Astrocyte (in vitro differentiated cells and primary cell): ENCODE measurements around the gene ARHGAP28. TPM values are rescaled to one million over a fixed set of nuclear protein-coding genes. Genes with fewer than 3 reads are reported as not detected.

Source experiments
- DNase-seq: peaks from one replicate; pipeline ENCODE4 v3.0.0-alpha.2; 2010; ENCODE audit warnings: low read depth
- FAIRE-seq: peaks from 2 replicates; lab custom pipeline; 2011; peaks lifted over from hg19 to GRCh38; lab: Jason Lieb, UNC
- H2AFZ ChIP-seq: 2 replicates; pipeline ENCODE4 v1.6.0; 2012; ENCODE audit warnings: low read depth, low read length, inconsistent platforms
- H3K27ac ChIP-seq: 2 replicates; pipeline ENCODE4 v1.5.1; 2011; ENCODE audit warnings: low read depth, low read length, inconsistent platforms
- H3K27me3 ChIP-seq: 2 replicates; pipeline ENCODE4 v1.6.0; 2011; ENCODE audit warnings: low read length, inconsistent platforms; ENCODE audit not compliant: insufficient read depth
- H3K36me3 ChIP-seq: 2 replicates; pipeline ENCODE4 v1.5.1; 2011; ENCODE audit warnings: low read length, inconsistent platforms; ENCODE audit not compliant: insufficient read depth
- H3K4me1 ChIP-seq: 2 replicates; pipeline ENCODE4 v1.5.1; 2011; ENCODE audit warnings: low read length, inconsistent platforms; ENCODE audit not compliant: insufficient read depth
- H3K4me2 ChIP-seq: 2 replicates; pipeline ENCODE4 v1.6.0; 2012; ENCODE audit warnings: low read length, inconsistent platforms
- H3K4me3 ChIP-seq: 2 replicates; pipeline ENCODE4 v1.5.1; 2011; ENCODE audit warnings: low read depth, mild to moderate bottlenecking, low read length, inconsistent platforms; ENCODE audit not compliant: insufficient read depth
- H3K79me2 ChIP-seq: 2 replicates; pipeline ENCODE4 v1.6.0; 2012; ENCODE audit warnings: mild to moderate bottlenecking, low read length, inconsistent platforms; ENCODE audit not compliant: insufficient read depth
- H3K9ac ChIP-seq: 2 replicates; pipeline ENCODE4 v1.6.0; 2012; ENCODE audit warnings: mild to moderate bottlenecking, low read length, inconsistent platforms
- H3K9me3 ChIP-seq: 2 replicates; pipeline ENCODE4 v1.5.1; 2012; ENCODE audit warnings: low read depth, mild to moderate bottlenecking, low read length, inconsistent platforms; ENCODE audit not compliant: insufficient read depth
- H4K20me1 ChIP-seq: 2 replicates; pipeline ENCODE4 v1.6.0; 2012; ENCODE audit warnings: low read length, inconsistent platforms; ENCODE audit not compliant: insufficient read depth
- H3K27ac Mint-ChIP-seq: one replicate; pipeline ENCODE4 v1.8.0; 2021; ENCODE audit warnings: mild to moderate bottlenecking, mixed read lengths; ENCODE audit not compliant: unreplicated experiment
- H3K27me3 Mint-ChIP-seq: one replicate; pipeline ENCODE4 v1.8.0; 2021; ENCODE audit warnings: low read depth, mixed read lengths; ENCODE audit not compliant: unreplicated experiment
- H3K36me3 Mint-ChIP-seq: one replicate; pipeline ENCODE4 v1.8.0; 2021; ENCODE audit warnings: low read depth, mixed read lengths; ENCODE audit not compliant: unreplicated experiment
- H3K4me1 Mint-ChIP-seq: one replicate; pipeline ENCODE4 v1.8.0; 2021; ENCODE audit warnings: low read depth, mixed read lengths; ENCODE audit not compliant: unreplicated experiment
- H3K4me3 Mint-ChIP-seq: one replicate; pipeline ENCODE4 v1.8.0; 2021; ENCODE audit warnings: mild to moderate bottlenecking, moderate library complexity, mixed read lengths; ENCODE audit not compliant: unreplicated experiment
- H3K9me3 Mint-ChIP-seq: one replicate; pipeline ENCODE4 v1.8.0; 2021; ENCODE audit warnings: mild to moderate bottlenecking, mixed read lengths; ENCODE audit not compliant: unreplicated experiment
- CTCF ChIP-seq: IDR thresholded peaks from 2 replicates; pipeline ENCODE4 v1.5.1; 2011; ENCODE audit warnings: low read depth, mild to moderate bottlenecking, inconsistent platforms, low read length, moderate library complexity; ENCODE audit not compliant: insufficient read depth
- EZH2 ChIP-seq: IDR thresholded peaks from 2 replicates; pipeline ENCODE4 v1.6.1; 2012; ENCODE audit warnings: mild to moderate bottlenecking, low read length, inconsistent platforms; ENCODE audit not compliant: insufficient read depth
- total RNA-seq: library from RNA; stranded (reverse); gene quantifications from 2 replicates; pipeline ENCODE4 v1.2.1, GENCODE V29; 2021

The ARHGAP28 gene
- total RNA-seq, 1 donor from 2014 or later = 15.5 TPM

- Mint-ChIP-seq H3K27ac (no peak overlapping the region), H3K4me1 (peaks cover 17% of the 10 kb centered on the region), H3K9me3 (no peaks in the 10 kb centered on the region), H3K36me3 (no peaks in the 10 kb centered on the region), H3K27me3 (no peaks in the 10 kb centered on the region), H3K4me3 (no peak overlapping the region)
- H4K20me1 ChIP-seq = no peaks in the 10 kb centered on the region
- H3K36me3 ChIP-seq = no peaks in the 10 kb centered on the region
- no peak overlapping the region for H3K4me3 ChIP-seq
- no peak overlapping the region for H3K4me2 ChIP-seq
- peaks cover 3% of the 10 kb centered on the region for H3K27me3 ChIP-seq
- no peak overlapping the region for H3K9ac ChIP-seq
- no peak overlapping the region for H2AFZ ChIP-seq
- DNase-seq = no peak
- TF ChIP-seq EZH2 = no peak
- TF ChIP-seq CTCF = no peak
- no peaks in the 10 kb centered on the region for H3K4me1 ChIP-seq
- no peak overlapping the region for H3K27ac ChIP-seq
- H3K9me3 ChIP-seq = no peaks in the 10 kb centered on the region
- FAIRE-seq = no peak
- no peaks in the 10 kb centered on the region for H3K79me2 ChIP-seq
Observed at GRCh38 chr18:6921571-6921970, 192.1 kb downstream of the ARHGAP28 start.

GRCh38 chr18:6923220-6923619 is 193.7 kb downstream of the ARHGAP28 start:
- Histone ChIP-seq H3K27ac (no peak overlapping the region), H4K20me1 (no peaks in the 10 kb centered on the region), H3K4me3 (no peak overlapping the region), H3K36me3 (no peaks in the 10 kb centered on the region), H3K79me2 (no peaks in the 10 kb centered on the region), H3K27me3 (no peaks in the 10 kb centered on the region), H3K9ac (no peak overlapping the region), H3K9me3 (no peaks in the 10 kb centered on the region), H3K4me2 (no peak overlapping the region), H2AFZ (no peak overlapping the region), H3K4me1 (no peaks in the 10 kb centered on the region)
- no peak for TF ChIP-seq EZH2
- no peak for TF ChIP-seq CTCF
- Mint-ChIP-seq H3K27ac (no peak overlapping the region), H3K4me3 (no peak overlapping the region), H3K27me3 (peaks cover 2% of the 10 kb centered on the region), H3K9me3 (no peaks in the 10 kb centered on the region), H3K4me1 (peaks cover 22% of the 10 kb centered on the region), H3K36me3 (no peaks in the 10 kb centered on the region)
- no peak for DNase-seq
- FAIRE-seq = no peak

DNA sequence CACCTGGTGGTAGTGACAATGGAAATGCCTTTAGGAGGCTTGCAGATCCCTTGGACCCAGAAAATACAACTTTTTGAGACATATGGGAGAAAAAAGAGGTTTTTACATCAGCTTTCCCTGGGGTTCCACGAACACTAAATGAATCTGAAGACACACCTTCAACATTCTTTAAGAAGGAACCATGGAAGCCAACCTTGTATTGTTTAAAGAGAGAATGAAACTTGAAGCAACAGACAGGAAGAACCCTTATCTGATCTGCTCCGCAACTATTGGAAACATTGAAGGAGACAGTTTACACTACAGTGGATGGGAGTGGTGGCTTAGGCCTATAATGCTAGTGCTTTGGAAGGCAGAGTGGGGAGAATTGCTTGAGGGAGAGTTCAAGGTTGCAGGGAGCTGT is 197.6 kb downstream of the ARHGAP28 start:
- no peak overlapping the region for H3K27ac Mint-ChIP-seq
- no peaks in the 10 kb centered on the region for H3K9me3 Mint-ChIP-seq
- H3K9ac ChIP-seq = no peak overlapping the region
- no peak for TF ChIP-seq CTCF
- no peak for TF ChIP-seq EZH2
- DNase-seq (no peak), FAIRE-seq (no peak)
- no peaks in the 10 kb centered on the region for H3K36me3 Mint-ChIP-seq
- no peak overlapping the region for H3K4me3 ChIP-seq
- no peak overlapping the region for H3K4me2 ChIP-seq
- no peak overlapping the region for H3K27ac ChIP-seq
- H3K4me1 Mint-ChIP-seq = peaks cover 22% of the 10 kb centered on the region
- H3K79me2 ChIP-seq = no peaks in the 10 kb centered on the region
- no peak overlapping the region for H2AFZ ChIP-seq
- no peak overlapping the region for H3K4me3 Mint-ChIP-seq
- H3K9me3 ChIP-seq = no peaks in the 10 kb centered on the region
- no peaks in the 10 kb centered on the region for H3K4me1 ChIP-seq
- H3K27me3 Mint-ChIP-seq = peaks cover 4% of the 10 kb centered on the region
- H4K20me1 ChIP-seq = no peaks in the 10 kb centered on the region
- H3K36me3 ChIP-seq = no peaks in the 10 kb centered on the region
- no peaks in the 10 kb centered on the region for H3K27me3 ChIP-seq
